GM19193 (cell line): ENCODE data around the gene RAB14.

Source experiments
- POLR2A ChIP-seq: IDR thresholded peaks from 4 replicates; pipeline ENCODE4 v1.6.1; 2011; ENCODE audit not compliant: insufficient read depth, insufficient read length; ENCODE audit errors: extremely low read depth

RAB14 gene

DNA sequence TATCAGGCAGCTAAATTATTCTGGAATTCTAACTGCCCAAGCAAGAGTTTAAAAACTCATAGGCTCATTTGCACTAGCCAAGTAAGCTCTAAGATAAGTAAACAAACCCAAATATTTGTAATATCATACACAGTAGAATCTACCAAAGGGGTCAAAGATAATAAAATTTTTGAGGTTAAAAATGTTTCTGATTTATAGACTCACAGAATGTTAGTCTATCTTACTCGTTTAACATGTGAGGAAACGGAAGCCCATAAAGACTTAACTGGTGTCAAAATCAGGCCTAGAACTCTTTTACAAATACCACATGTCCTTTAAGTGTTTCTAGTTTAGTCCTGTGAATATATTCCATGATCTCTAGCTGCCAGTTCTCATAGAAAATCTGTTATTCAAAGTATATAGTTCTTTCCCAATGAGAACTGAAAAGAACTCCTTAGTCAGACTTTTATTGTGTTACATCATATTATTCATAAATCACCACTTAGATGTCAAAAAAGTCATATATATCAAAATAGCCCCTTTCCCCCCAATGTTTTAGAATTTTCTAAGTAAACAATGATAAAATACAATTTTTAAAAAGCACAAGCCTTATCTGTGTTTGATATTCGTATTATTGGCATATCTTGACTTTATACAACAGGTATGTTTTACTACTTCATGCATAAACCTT lies 13.9 kb downstream of the RAB14 start:
- TF ChIP-seq POLR2A = no peak

- TF ChIP-seq POLR2A = no peak
Observed at GRCh38 chr9:121185774-121186403, 15.8 kb downstream of the RAB14 start.

DNA sequence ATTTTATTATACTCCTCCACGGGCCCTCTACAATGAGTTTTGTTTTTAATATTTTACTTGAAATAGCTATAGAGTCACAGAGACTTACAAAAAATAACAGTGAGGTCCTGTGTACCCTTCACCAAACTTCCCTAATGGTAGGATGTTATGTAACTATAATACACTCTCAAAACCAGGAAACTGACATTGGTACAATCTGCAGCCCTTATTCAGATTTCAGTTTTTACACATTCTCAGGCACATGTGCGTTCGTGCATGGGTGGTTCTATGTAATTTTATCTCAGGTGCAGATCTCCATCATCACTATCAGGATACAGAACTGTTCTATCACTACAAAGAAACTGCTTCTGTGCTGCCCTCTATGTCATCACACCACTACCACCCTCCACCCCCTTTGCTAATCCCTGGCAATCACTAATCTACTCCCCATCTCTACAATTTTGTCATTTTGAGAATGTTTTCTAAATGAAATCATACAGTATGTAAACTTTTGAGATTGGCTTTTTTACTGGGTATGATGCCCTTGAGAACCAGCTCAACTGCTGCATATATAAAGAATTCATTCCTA lies 16.4 kb downstream of the RAB14 start:
- no peak for TF ChIP-seq POLR2A

DNA sequence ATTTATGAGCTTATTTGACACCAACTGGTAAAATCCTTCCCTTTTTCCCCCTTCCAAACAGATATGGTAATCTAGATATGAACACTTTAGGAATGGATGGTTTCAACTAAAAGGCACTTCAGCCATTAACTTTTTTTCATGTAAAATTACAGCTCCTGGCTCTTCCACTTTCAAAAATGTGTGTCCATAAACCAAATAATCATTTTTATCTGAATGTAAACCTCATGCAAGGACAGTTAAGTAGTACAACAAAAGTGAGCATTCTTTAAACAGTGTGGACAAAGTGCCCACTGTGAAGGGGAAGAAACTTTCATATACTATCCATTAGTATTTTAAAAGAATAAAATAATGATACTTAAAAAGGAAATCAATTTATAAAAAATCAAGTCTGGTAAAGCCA lies 17.2 kb downstream of the RAB14 start:
- TF ChIP-seq POLR2A = no peak

GRCh38 chr9:121183666-121184423 lies 17.8 kb downstream of the RAB14 start:
- no peak for TF ChIP-seq POLR2A

- TF ChIP-seq POLR2A = no peak
Observed at GRCh38 chr9:121182989-121183388, 18.7 kb downstream of the RAB14 start.

DNA sequence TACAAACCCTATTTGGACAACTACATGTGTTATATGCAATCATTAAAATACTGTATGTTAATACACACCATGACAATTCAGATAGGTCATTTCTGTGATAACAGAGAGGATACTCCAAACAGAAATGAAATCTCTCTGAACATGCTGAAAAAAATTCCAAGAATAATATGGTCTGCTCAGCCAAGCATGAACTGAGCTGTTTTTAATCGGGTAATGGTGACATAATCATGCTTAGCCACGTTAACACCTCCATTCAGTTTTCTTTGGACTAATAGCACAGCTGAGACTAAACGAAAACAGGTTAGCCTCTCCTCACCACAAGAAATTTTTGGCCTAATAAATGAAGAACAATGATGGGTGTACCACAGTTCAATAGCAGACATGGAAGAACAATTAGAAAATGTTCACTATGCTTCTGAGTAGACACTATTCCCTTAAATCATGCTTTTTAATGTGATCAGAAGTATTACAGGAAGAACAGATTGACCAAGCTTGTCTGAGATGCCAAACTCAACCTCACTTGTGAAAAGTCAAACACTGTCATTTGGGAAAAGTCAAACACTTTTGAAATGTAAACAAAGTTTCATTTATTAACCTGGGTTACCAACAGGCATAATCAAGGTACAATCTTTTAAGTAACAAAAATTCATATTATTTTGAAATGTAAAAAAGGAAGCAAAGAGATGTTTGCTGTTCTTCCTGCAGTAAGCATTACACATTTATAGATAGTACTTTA lies 19.4 kb downstream of the RAB14 start:
- TF ChIP-seq POLR2A = no peak

DNA sequence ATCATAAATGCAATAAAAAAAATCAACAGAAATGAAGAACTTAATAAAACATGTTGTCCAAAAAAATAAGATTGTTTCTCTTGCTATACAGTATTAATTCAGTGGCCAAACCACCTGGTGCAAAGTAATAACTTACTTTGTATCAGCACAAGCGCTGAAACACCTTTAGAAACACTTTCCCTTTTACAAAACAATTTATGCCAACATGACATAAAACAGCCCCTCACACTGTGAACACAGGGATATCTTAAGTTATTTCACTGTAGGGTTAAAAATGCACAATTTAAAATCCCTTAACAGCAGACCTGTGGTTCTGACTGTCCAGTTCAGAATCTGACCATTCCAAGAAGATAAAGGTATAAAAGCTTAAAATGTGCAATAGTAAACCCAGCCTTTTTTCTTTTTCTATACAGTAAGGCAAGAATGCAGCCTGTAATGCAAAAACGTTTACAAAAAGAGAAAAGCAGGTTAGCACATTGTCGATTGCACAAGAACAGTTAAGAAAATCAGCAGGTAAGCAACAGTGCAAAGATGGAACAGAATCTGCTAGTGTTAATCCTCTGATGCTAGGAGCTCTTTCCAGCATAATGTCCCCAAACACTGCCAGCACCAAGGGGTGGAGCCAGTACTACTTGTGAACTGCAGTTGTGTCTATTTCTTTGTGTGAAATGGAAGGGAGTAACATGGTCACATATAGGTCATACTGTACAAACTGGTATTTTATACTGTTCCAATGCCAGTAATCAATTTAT lies 21.6 kb downstream of the RAB14 start:
- no peak for TF ChIP-seq POLR2A

DNA sequence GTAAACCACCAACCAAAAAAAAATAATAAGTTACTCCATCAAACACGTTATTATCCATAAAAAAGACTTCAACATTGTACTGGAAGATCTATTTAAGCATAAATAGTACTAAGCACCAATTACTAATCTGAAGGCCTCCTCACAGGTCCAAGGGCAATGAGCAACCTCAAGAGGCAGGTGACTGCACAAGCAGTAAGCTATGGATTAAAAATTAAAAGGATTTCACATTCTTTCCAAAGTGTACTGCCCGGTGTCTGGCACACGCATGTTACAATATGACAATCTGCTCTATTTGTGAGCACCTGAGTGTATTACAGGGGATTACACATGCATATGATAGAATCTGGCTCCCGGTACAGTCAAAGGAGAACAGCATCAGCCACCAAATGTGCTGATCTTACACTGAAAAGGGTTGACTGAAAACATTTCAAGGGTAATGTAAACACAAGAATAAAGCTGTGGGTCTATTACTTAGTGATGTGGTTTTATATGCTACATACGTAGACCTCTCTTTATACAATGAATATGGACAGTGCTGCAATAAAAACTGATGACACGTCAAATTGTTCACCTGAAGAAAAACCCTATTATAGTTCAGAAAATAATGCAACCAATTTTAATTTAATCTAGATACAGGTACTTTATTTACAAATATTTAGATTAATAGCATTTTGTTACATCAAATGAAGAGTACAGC lies 22.8 kb downstream of the RAB14 start:
- no peak for TF ChIP-seq POLR2A

DNA sequence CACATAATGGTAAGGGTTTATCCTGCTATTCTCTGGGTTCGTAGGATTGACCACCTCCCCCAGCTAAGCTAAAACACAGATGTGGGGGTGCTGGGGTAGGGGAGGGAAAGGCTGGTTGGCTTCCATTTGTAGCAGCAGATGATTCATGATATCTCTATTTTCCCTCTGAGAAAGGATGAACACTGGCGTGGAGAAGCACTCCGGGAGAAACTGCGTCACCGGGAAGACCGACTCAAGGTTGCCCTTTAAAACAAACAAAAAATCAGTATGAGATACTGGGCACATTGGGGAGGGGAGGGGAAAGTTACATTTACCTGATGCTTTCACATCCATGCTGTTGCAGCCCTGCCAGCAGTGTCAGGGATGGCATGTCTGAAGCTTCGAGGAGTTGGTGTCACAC lies 28.2 kb downstream of the RAB14 start:
- TF ChIP-seq POLR2A = no peak

GRCh38 chr9:121172726-121173487 lies 28.8 kb downstream of the RAB14 start:
- no peak for TF ChIP-seq POLR2A

DNA sequence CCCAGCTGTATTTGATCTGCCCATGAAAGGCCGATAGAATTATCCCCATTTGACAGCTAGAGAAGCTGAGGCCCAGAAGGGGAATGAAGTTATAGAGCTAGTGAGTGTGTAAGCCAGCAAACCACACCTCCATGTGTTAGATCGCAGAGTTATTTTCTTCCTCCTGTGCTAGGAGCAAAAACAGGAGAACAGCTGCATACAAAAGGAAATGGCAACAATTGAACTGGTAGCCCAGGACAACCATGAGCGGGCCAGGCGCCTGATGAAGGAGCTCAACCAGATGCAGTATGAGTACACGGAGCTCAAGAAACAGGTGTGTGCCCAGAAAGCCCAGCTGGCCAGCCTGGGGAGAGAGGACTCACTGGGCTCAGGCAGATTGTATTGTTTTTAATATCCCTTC lies 30.4 kb downstream of the RAB14 start:
- TF ChIP-seq POLR2A = no peak

- TF ChIP-seq POLR2A = no peak
Observed at GRCh38 chr9:121169094-121169601, 32.5 kb downstream of the RAB14 start.
